HepG2 (cell line): Measurements from ENCODE around the gene CENPW. TPM values are rescaled to one million over a fixed set of nuclear protein-coding genes. Genes with fewer than 3 reads are reported as not detected.

ENCODE experiments used
- ATAC-seq: fragments of 200-7000 bp; cut with Tn5 transposase; 3 replicates; pipeline ENCODE4 v1.9.1; 2020; ENCODE audit warnings: mild to moderate bottlenecking, moderate library complexity
- BruUV-seq: library from RNA; stranded (reverse); fragments of 400-500 nt; replicated peaks from 2 replicates; lab custom pipeline; 2021; lab: Mats Ljungman, UMichigan
- CTCF ChIA-PET: fragments of 300-600 bp; formaldehyde crosslinking; extraction: SDS; loops from one replicate; lab custom pipeline; 2021; ENCODE audit warnings: low total read pairs, inconsistent platforms, low intra/inter-chr PET ratio; lab: Yijun Ruan, JAX
- POLR2A ChIA-PET: fragments of 350-600 bp; sonication (Branson Sonifier 250); formaldehyde crosslinking; loops from one replicate; lab custom pipeline; 2020; ENCODE audit warnings: antibody characterized with exemption, inconsistent platforms; lab: Yijun Ruan, JAX
- DNase-seq: peaks from one replicate; pipeline ENCODE4 v3.0.0-alpha.2; 2015; ENCODE audit warnings: low spot score
- FAIRE-seq: peaks from 3 replicates; lab custom pipeline; 2011; peaks lifted over from hg19 to GRCh38; lab: Jason Lieb, UNC
- H2AFZ ChIP-seq: one replicate; pipeline ENCODE4 v1.6.1; 2011; ENCODE audit warnings: low read length, inconsistent platforms
- H3K27ac ChIP-seq: fragments of 300-600 bp; 3 replicates; pipeline ENCODE4 v1.8.0; 2011; ENCODE audit warnings: mixed run types, mild to moderate bottlenecking, mixed read lengths, low read length, inconsistent platforms; ENCODE audit not compliant: insufficient read depth; ENCODE audit errors: extremely low read length
- H3K27me3 ChIP-seq, 2 experiments: fragments of 200-600 bp in 1 of 2; 2 replicates in 1 of 2; 3 replicates in 1 of 2; pipeline versions ENCODE4 v1.6.0 to v1.8.0; 2011; ENCODE audit warnings: low read length in 2 of 2, mild to moderate bottlenecking in 2 of 2, moderate library complexity in 2 of 2, inconsistent platforms in 1 of 2; ENCODE audit not compliant: insufficient read depth in 2 of 2, control insufficient read depth in 1 of 2
- H3K36me3 ChIP-seq, 2 experiments: fragments of 200-600 bp in 1 of 2; replicated peaks in 1 of 2; 2 replicates in 1 of 2; 3 replicates in 1 of 2; pipeline versions ENCODE4 v1.5.1 to v1.8.0; 2011; ENCODE audit warnings: low read length in 2 of 2, inconsistent platforms in 1 of 2; ENCODE audit not compliant: insufficient read depth in 2 of 2, control insufficient read depth in 1 of 2
- H3K4me1 ChIP-seq: 2 replicates; pipeline ENCODE4 v1.5.1; 2012; ENCODE audit warnings: low read length, inconsistent platforms; ENCODE audit not compliant: insufficient read depth
- H3K4me2 ChIP-seq: 2 replicates; pipeline ENCODE4 v1.6.0; 2011; ENCODE audit warnings: low read depth, low read length, inconsistent platforms
- H3K4me3 ChIP-seq, 3 experiments: fragments of 200-600 bp in 1 of 3; sonication (generic), shearing (Covaris generic) in 1 of 3; replicated peaks in 1 of 3; 2 replicates each; pipeline ENCODE4 v1.5.1; 2011 to 2016; ENCODE audit warnings: low read length in 3 of 3, inconsistent platforms in 2 of 3, low read depth in 2 of 3, mild to moderate bottlenecking in 2 of 3, control low read depth in 1 of 3, mixed read lengths in 1 of 3; ENCODE audit not compliant: insufficient read depth in 1 of 3
- H3K79me2 ChIP-seq: one replicate; pipeline ENCODE4 v1.6.1; 2011; ENCODE audit warnings: low read length, inconsistent platforms; ENCODE audit not compliant: insufficient read depth
- H3K9ac ChIP-seq: 2 replicates; pipeline ENCODE4 v1.6.0; 2011; ENCODE audit warnings: mild to moderate bottlenecking, low read depth, low read length, inconsistent platforms; ENCODE audit not compliant: insufficient read depth
- H3K9me3 ChIP-seq: 2 replicates; pipeline ENCODE4 v1.5.1; 2012; ENCODE audit warnings: mild to moderate bottlenecking, low read length
- H4K20me1 ChIP-seq: 2 replicates; pipeline ENCODE4 v1.6.0; 2011; ENCODE audit warnings: inconsistent platforms, mild to moderate bottlenecking, low read length, moderate library complexity; ENCODE audit not compliant: insufficient read depth
- ATAD3A ChIP-seq: sonication (generic); formaldehyde crosslinking; IDR thresholded peaks from 2 replicates; pipeline ENCODE4 v1.4.0; 2020; ENCODE audit warnings: missing genetic modification reagents
- ATF7-NPFF ChIP-seq: sonication (generic); formaldehyde crosslinking; IDR thresholded peaks from 2 replicates; pipeline ENCODE4 v1.8.1; 2023; ENCODE audit warnings: mild to moderate bottlenecking, low read depth, missing genetic modification reagents, moderate library complexity
- EED ChIP-seq: sonication (generic); formaldehyde crosslinking; IDR thresholded peaks from 2 replicates; pipeline ENCODE4 v1.5.0; 2020; ENCODE audit warnings: mild to moderate bottlenecking, missing genetic modification reagents
- HDAC1 ChIP-seq: sonication (generic); formaldehyde crosslinking; IDR thresholded peaks from 2 replicates; pipeline ENCODE4 v1.5.1; 2020; ENCODE audit warnings: mild to moderate bottlenecking, missing genetic modification reagents
- NFE2L2 ChIP-seq: fragments of 150-350 bp; IDR thresholded peaks from 2 replicates; pipeline ENCODE4 v1.6.1; 2014; ENCODE audit warnings: low read length
- PCBP1 ChIP-seq: fragments of 200-400 bp; formaldehyde crosslinking; IDR thresholded peaks from 2 replicates; pipeline ENCODE4 v1.6.1; 2017; ENCODE audit warnings: mild to moderate bottlenecking, low read depth, low read length, borderline replicate concordance
- ZKSCAN1 ChIP-seq: fragments of 150-350 bp; IDR thresholded peaks from 2 replicates; pipeline ENCODE4 v1.6.1; 2014; ENCODE audit warnings: low read length
- ZMYM4 ChIP-seq: sonication (generic); formaldehyde crosslinking; IDR thresholded peaks from 2 replicates; pipeline ENCODE4 v1.8.1; 2023; ENCODE audit warnings: mild to moderate bottlenecking, missing genetic modification reagents
- ZNF160 ChIP-seq: sonication (generic); formaldehyde crosslinking; IDR thresholded peaks from 2 replicates; pipeline ENCODE4 v1.8.0; 2022; ENCODE audit warnings: mild to moderate bottlenecking, inconsistent platforms, missing genetic modification reagents
- ZNF552 ChIP-seq: sonication (generic); formaldehyde crosslinking; IDR thresholded peaks from 2 replicates; pipeline ENCODE4 v1.9.0; 2022; ENCODE audit warnings: missing genetic modification reagents, mild to moderate bottlenecking, borderline replicate concordance
- ZNF569 ChIP-seq: sonication (generic); formaldehyde crosslinking; IDR thresholded peaks from 2 replicates; pipeline ENCODE4 v1.5.0; 2020; ENCODE audit warnings: mild to moderate bottlenecking, missing genetic modification reagents, moderate library complexity, borderline replicate concordance
- ZNF598 ChIP-seq: sonication (generic); formaldehyde crosslinking; IDR thresholded peaks from 2 replicates; pipeline ENCODE4 v1.5.1; 2020; ENCODE audit warnings: mild to moderate bottlenecking, missing genetic modification reagents, borderline replicate concordance
- ZNF790 ChIP-seq: sonication (generic); formaldehyde crosslinking; IDR thresholded peaks from 2 replicates; pipeline ENCODE4 v1.8.0; 2022; ENCODE audit warnings: missing genetic modification reagents, mild to moderate bottlenecking, borderline replicate concordance
- in situ Hi-C: cut with HindIII; loops from 2 replicates; pipeline ENCODE4 v1.10.0; 2017; ENCODE audit warnings: low pct_unique_long_range_greater_than_20kb; ENCODE audit not compliant: extremely low pct_ligation_motif_present
- intact Hi-C: fragments of 100-400 bp; cut with micrococcal nuclease; formaldehyde crosslinking; loops from one replicate; pipeline ENCODE4 v1.10.0; 2022; ENCODE audit not compliant: unreplicated experiment
- polyA plus RNA-seq, 8 experiments: library from polyadenylated mRNA; depleted of rRNA in 3 of 8; stranded (reverse) in 7 of 8; unstranded in 1 of 8; fragments of >200 nt; fragmentation: Illumina TruSeq in 4 of 8; extraction: Trizol in 4 of 8; gene quantifications; 2 replicates each; pipeline versions ENCODE4 v1.2.1 to v1.2.3, GENCODE V29; 2011 to 2016; ENCODE audit warnings: low read depth in 4 of 8, missing spikeins in 1 of 8, mixed read lengths in 1 of 8; ENCODE audit not compliant: insufficient read depth in 1 of 8
- total RNA-seq, 5 experiments: library from RNA; depleted of rRNA; stranded (reverse); fragments of >200 nt; fragmentation: Illumina TruSeq; extraction: Trizol; gene quantifications; 2 replicates each; pipeline ENCODE4 v1.2.3, GENCODE V29; 2016; ENCODE audit warnings: low read depth in 1 of 5
- TF ChIP-seq, protein P1 (sequence below): sonication (generic); formaldehyde crosslinking; IDR thresholded peaks from 2 replicates; pipeline ENCODE4 v1.4.0; 2020; ENCODE audit warnings: missing genetic modification reagents, borderline replicate concordance
- TF ChIP-seq, protein P2 (sequence below): IDR thresholded peaks from 2 replicates; pipeline ENCODE4 v1.6.1; 2016; ENCODE audit warnings: low read depth
- TF ChIP-seq, protein P3 (sequence below): sonication (generic); formaldehyde crosslinking; IDR thresholded peaks from 2 replicates; pipeline ENCODE4 v1.4.0; 2020; ENCODE audit warnings: mild to moderate bottlenecking, missing genetic modification reagents
- TF ChIP-seq, protein P4 (sequence below): sonication (generic); formaldehyde crosslinking; IDR thresholded peaks from 2 replicates; pipeline ENCODE4 v1.4.0; 2020; ENCODE audit warnings: missing genetic modification reagents

The CENPW gene
- total and polyA plus RNA-seq, 2 of the 13 experiments (the other 11 are each of a cell fraction or from before 2014, with no cell fraction given): 8.6 to 94.7 TPM

DNA sequence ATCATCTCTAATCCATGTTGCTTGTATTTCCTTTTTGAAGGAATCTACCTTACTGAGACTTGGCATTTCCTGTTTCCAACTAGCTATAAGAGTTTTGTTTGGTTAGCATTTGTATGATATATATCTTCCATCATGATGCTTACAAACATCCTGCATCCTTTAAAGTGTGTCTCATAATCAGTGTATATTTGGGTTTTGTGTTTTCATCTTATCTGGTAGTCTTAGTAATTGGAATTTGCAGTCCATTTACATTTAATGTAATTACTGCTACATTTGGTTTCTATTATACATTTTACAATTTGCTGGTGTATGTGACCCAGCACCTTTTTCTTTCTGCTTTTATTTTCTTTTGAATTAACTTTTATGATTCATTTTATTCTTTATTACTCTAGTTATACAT, 12.6 kb downstream of the CENPW start (continued):
- TF ChIP-seq, protein P1, sequence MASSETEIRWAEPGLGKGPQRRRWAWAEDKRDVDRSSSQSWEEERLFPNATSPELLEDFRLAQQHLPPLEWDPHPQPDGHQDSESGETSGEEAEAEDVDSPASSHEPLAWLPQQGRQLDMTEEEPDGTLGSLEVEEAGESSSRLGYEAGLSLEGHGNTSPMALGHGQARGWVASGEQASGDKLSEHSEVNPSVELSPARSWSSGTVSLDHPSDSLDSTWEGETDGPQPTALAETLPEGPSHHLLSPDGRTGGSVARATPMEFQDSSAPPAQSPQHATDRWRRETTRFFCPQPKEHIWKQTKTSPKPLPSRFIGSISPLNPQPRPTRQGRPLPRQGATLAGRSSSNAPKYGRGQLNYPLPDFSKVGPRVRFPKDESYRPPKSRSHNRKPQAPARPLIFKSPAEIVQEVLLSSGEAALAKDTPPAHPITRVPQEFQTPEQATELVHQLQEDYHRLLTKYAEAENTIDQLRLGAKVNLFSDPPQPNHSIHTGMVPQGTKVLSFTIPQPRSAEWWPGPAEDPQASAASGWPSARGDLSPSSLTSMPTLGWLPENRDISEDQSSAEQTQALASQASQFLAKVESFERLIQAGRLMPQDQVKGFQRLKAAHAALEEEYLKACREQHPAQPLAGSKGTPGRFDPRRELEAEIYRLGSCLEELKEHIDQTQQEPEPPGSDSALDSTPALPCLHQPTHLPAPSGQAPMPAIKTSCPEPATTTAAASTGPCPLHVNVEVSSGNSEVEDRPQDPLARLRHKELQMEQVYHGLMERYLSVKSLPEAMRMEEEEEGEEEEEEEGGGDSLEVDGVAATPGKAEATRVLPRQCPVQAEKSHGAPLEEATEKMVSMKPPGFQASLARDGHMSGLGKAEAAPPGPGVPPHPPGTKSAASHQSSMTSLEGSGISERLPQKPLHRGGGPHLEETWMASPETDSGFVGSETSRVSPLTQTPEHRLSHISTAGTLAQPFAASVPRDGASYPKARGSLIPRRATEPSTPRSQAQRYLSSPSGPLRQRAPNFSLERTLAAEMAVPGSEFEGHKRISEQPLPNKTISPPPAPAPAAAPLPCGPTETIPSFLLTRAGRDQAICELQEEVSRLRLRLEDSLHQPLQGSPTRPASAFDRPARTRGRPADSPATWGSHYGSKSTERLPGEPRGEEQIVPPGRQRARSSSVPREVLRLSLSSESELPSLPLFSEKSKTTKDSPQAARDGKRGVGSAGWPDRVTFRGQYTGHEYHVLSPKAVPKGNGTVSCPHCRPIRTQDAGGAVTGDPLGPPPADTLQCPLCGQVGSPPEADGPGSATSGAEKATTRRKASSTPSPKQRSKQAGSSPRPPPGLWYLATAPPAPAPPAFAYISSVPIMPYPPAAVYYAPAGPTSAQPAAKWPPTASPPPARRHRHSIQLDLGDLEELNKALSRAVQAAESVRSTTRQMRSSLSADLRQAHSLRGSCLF (CRISPR knock-in tag): no peak
- no peak for TF ChIP-seq ZNF569 (CRISPR knock-in tag)
- TF ChIP-seq ZKSCAN1: no peak
- no peak for TF ChIP-seq ATF7-NPFF (CRISPR knock-in tag)
- TF ChIP-seq, protein P2, sequence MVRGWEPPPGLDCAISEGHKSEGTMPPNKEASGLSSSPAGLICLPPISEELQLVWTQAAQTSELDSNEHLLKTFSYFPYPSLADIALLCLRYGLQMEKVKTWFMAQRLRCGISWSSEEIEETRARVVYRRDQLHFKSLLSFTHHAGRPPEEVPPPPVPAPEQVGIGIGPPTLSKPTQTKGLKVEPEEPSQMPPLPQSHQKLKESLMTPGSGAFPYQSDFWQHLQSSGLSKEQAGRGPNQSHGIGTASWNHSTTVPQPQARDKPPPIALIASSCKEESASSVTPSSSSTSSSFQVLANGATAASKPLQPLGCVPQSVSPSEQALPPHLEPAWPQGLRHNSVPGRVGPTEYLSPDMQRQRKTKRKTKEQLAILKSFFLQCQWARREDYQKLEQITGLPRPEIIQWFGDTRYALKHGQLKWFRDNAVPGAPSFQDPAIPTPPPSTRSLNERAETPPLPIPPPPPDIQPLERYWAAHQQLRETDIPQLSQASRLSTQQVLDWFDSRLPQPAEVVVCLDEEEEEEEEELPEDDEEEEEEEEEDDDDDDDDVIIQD (CRISPR knock-in tag): no peak
- TF ChIP-seq ATAD3A (CRISPR knock-in tag): no peak

DNA sequence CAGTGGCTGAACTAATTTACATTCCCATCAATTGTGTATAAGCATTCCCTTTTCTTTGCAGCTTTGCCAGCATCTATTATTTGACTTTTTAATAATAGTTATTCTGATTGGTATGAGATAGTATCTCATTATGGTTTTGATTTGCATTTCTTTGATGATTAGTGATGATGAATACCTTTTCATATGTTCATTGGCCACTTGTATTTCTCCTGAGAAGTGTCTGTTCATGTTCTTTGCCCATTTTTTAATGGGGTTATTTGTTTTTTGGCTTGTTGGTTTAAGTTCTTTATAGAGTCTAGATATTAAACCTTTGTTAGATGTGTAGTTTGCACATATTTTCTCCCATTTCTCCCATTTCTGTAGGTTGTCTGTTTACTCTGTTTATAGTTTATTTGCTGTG, 16.6 kb downstream of the CENPW start:
- in situ Hi-C loops (loop anchor here (25.0 kb wide), 2 partner anchors 306 to 756 kb away; partner anchors contain the start of gene RSPO3), intact Hi-C loops (no loop called here)
- H3K4me1 ChIP-seq: no peaks in the 10 kb centered on the region
- ChIA-PET POLR2A (no interaction called here), CTCF (no interaction called here)
- no TSS peak for BruUV-seq
- TF ChIP-seq, protein P3, sequence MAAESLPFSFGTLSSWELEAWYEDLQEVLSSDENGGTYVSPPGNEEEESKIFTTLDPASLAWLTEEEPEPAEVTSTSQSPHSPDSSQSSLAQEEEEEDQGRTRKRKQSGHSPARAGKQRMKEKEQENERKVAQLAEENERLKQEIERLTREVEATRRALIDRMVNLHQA (CRISPR knock-in tag): no peak
- no peak for TF ChIP-seq HDAC1
- no peak for TF ChIP-seq ZNF552 (CRISPR knock-in tag)
- TF ChIP-seq ZNF160 (CRISPR knock-in tag): no peak
- TF ChIP-seq PCBP1: no peak
- TF ChIP-seq, protein P4, sequence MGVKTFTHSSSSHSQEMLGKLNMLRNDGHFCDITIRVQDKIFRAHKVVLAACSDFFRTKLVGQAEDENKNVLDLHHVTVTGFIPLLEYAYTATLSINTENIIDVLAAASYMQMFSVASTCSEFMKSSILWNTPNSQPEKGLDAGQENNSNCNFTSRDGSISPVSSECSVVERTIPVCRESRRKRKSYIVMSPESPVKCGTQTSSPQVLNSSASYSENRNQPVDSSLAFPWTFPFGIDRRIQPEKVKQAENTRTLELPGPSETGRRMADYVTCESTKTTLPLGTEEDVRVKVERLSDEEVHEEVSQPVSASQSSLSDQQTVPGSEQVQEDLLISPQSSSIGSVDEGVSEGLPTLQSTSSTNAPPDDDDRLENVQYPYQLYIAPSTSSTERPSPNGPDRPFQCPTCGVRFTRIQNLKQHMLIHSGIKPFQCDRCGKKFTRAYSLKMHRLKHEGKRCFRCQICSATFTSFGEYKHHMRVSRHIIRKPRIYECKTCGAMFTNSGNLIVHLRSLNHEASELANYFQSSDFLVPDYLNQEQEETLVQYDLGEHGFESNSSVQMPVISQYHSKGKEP (CRISPR knock-in tag): no peak
- no peak for TF ChIP-seq ZNF598 (CRISPR knock-in tag)
- no peak for TF ChIP-seq ZNF790 (CRISPR knock-in tag)
- no peak for TF ChIP-seq NFE2L2
- TF ChIP-seq EED: no peak
- TF ChIP-seq ZMYM4 (CRISPR knock-in tag): no peak
- TF ChIP-seq, all 625 proteins: peak for 0
- H3K27me3 ChIP-seq: no peaks in the 10 kb centered on the region
- no peak overlapping the region for H3K4me2 ChIP-seq
- H3K27ac ChIP-seq: no peak overlapping the region
- no peaks in the 10 kb centered on the region for H4K20me1 ChIP-seq
- DNase-seq: no peak
- no peaks in the 10 kb centered on the region for H3K36me3 ChIP-seq
- ATAC-seq: no peak
- no peak overlapping the region for H3K4me3 ChIP-seq
- H3K9ac ChIP-seq: no peak overlapping the region
- no peaks in the 10 kb centered on the region for H3K79me2 ChIP-seq
- no peak overlapping the region for H2AFZ ChIP-seq
- peaks cover 17% of the 10 kb centered on the region for H3K9me3 ChIP-seq
- FAIRE-seq: no peak
